ENCODE measurements around the gene MAPKAPK2.

Gene MAPKAPK2

GRCh38 chr1:206705726-206706297 is 21.1 kb downstream of the MAPKAPK2 start:
- H4K20me1 ChIP-seq (ENCODE audit: insufficient read depth, low read length): peaks cover 29% of the 10 kb centered on the region

GRCh38 chr1:206706298-206706791 is 21.6 kb downstream of the MAPKAPK2 start:
- no peak for DNase-seq
- Histone ChIP-seq H3K9ac (ENCODE audit: low read length) (no peak overlapping the region), H3K36me3 (replicated peaks; ENCODE audit: insufficient read depth, low read length) (no peaks in the 10 kb centered on the region), H4K20me1 (ENCODE audit: insufficient read depth, low read length) (peaks cover 29% of the 10 kb centered on the region), H2AFZ (ENCODE audit: low read length) (no peak overlapping the region), H3K27ac (ENCODE audit: low read length) (no peak overlapping the region), H3K4me3 (ENCODE audit: low read length) (no peak overlapping the region), H3K27me3 (replicated peaks; ENCODE audit: insufficient read depth, low read length) (no peaks in the 10 kb centered on the region), H3K9me2 (replicated peaks; ENCODE audit: insufficient read depth, low read length) (no peaks in the 10 kb centered on the region), H3K79me2 (ENCODE audit: low read length) (peaks cover 98% of the 10 kb centered on the region), H3K4me2 (ENCODE audit: low read depth, low read length) (no peak overlapping the region), H3K4me1 (ENCODE audit: low read length) (peaks cover 32% of the 10 kb centered on the region), H3F3A (ENCODE audit: insufficient read depth, low read length) (peaks cover 10% of the 10 kb centered on the region; the same call in 1 of the 2 replicates), H3K9me3 (replicated peaks; ENCODE audit: insufficient read depth, low read length) (no peaks in the 10 kb centered on the region)
- no peak for TF ChIP-seq CTCF (IDR thresholded peaks at IDR 0.05; ENCODE audit: low read length)
- no peak for TF ChIP-seq EZH2 (optimal IDR thresholded peaks at IDR 0.05; ENCODE audit: low read depth, low read length)
- no peak for TF ChIP-seq EZH2phosphoT487 (IDR thresholded peaks at IDR 0.05; ENCODE audit: low read length)

More at GRCh38 chr1:206705726-206706297, 21.1 kb downstream of the MAPKAPK2 start:
- Histone ChIP-seq H3K36me3 (replicated peaks; ENCODE audit: insufficient read depth, low read length) (no peaks in the 10 kb centered on the region), H3K27me3 (replicated peaks; ENCODE audit: insufficient read depth, low read length) (no peaks in the 10 kb centered on the region), H3K79me2 (ENCODE audit: low read length) (peaks cover 98% of the 10 kb centered on the region), H3K9me2 (replicated peaks; ENCODE audit: insufficient read depth, low read length) (no peaks in the 10 kb centered on the region), H3K4me2 (ENCODE audit: low read depth, low read length) (no peak overlapping the region), H2AFZ (ENCODE audit: low read length) (no peak overlapping the region), H3F3A (ENCODE audit: insufficient read depth, low read length) (peaks cover 10% of the 10 kb centered on the region; the same call in 1 of the 2 replicates), H3K9ac (ENCODE audit: low read length) (no peak overlapping the region), H3K4me3 (ENCODE audit: low read length) (no peak overlapping the region), H3K27ac (ENCODE audit: low read length) (no peak overlapping the region), H3K9me3 (replicated peaks; ENCODE audit: insufficient read depth, low read length) (no peaks in the 10 kb centered on the region), H3K4me1 (ENCODE audit: low read length) (peaks cover 32% of the 10 kb centered on the region)
- TF ChIP-seq CTCF (IDR thresholded peaks at IDR 0.05; ENCODE audit: low read length) (no peak), EZH2 (optimal IDR thresholded peaks at IDR 0.05; ENCODE audit: low read depth, low read length) (no peak), EZH2phosphoT487 (IDR thresholded peaks at IDR 0.05; ENCODE audit: low read length) (no peak)
- DNase-seq: no peak

GRCh38 chr1:206706806-206707366 is 22.2 kb downstream of the MAPKAPK2 start:
- H3K4me1 ChIP-seq (ENCODE audit: low read length): peaks cover 32% of the 10 kb centered on the region
- no peak overlapping the region for H3K27ac ChIP-seq (ENCODE audit: low read length)
- TF ChIP-seq EZH2 (optimal IDR thresholded peaks at IDR 0.05; ENCODE audit: low read depth, low read length) (no peak), EZH2phosphoT487 (IDR thresholded peaks at IDR 0.05; ENCODE audit: low read length) (no peak), CTCF (IDR thresholded peaks at IDR 0.05; ENCODE audit: low read length) (no peak)
- H4K20me1 ChIP-seq (ENCODE audit: insufficient read depth, low read length): peaks cover 29% of the 10 kb centered on the region
- H3K27me3 ChIP-seq (replicated peaks; ENCODE audit: insufficient read depth, low read length): no peaks in the 10 kb centered on the region
- peaks cover 98% of the 10 kb centered on the region for H3K79me2 ChIP-seq (ENCODE audit: low read length)
- no peak for DNase-seq
- H3K4me3 ChIP-seq (ENCODE audit: low read length): no peak overlapping the region
- no peak overlapping the region for H3K9ac ChIP-seq (ENCODE audit: low read length)
- H2AFZ ChIP-seq (ENCODE audit: low read length): no peak overlapping the region
- no peaks in the 10 kb centered on the region for H3K36me3 ChIP-seq (replicated peaks; ENCODE audit: insufficient read depth, low read length)
- no peaks in the 10 kb centered on the region for H3K9me2 ChIP-seq (replicated peaks; ENCODE audit: insufficient read depth, low read length)
- no peak overlapping the region for H3K4me2 ChIP-seq (ENCODE audit: low read depth, low read length)
- no peaks in the 10 kb centered on the region for H3K9me3 ChIP-seq (replicated peaks; ENCODE audit: insufficient read depth, low read length)
- peaks cover 10% of the 10 kb centered on the region; the same call in 1 of the 2 replicates for H3F3A ChIP-seq (ENCODE audit: insufficient read depth, low read length)

All from MM.1S (cell line).